WTC11 (cell line): ENCODE measurements around the gene CRKL.

Experiments used
- E2F1 ChIP-seq: sonication (generic); formaldehyde crosslinking; IDR thresholded peaks from 2 replicates; pipeline ENCODE4 v1.8.0; 2022; ENCODE audit warnings: mild to moderate bottlenecking, missing genetic modification reagents
- E2F5 ChIP-seq: sonication (generic); formaldehyde crosslinking; IDR thresholded peaks from 2 replicates; pipeline ENCODE4 v1.8.1; 2022; ENCODE audit warnings: mild to moderate bottlenecking, moderate library complexity, missing genetic modification reagents
- GABPB1 ChIP-seq: sonication (generic); formaldehyde crosslinking; IDR thresholded peaks from 2 replicates; pipeline ENCODE4 v1.8.1; 2023; ENCODE audit warnings: mild to moderate bottlenecking, missing genetic modification reagents
- NR2C2 ChIP-seq: sonication (generic); formaldehyde crosslinking; IDR thresholded peaks from 2 replicates; pipeline ENCODE4 v1.8.0; 2022; ENCODE audit warnings: mild to moderate bottlenecking, missing genetic modification reagents
- TEAD4 ChIP-seq: sonication (generic); formaldehyde crosslinking; IDR thresholded peaks from 2 replicates; pipeline ENCODE4 v1.8.0; 2022; ENCODE audit warnings: mild to moderate bottlenecking, missing genetic modification reagents
- USF1 ChIP-seq: sonication (generic); formaldehyde crosslinking; IDR thresholded peaks from 2 replicates; pipeline ENCODE4 v1.8.0; 2022; ENCODE audit warnings: mild to moderate bottlenecking, missing genetic modification reagents
- ZNF219 ChIP-seq: sonication (generic); formaldehyde crosslinking; IDR thresholded peaks from 2 replicates; pipeline ENCODE4 v1.8.0; 2023; ENCODE audit warnings: missing genetic modification reagents, mild to moderate bottlenecking, borderline replicate concordance
- ZNF396 ChIP-seq: fragments of 250-450 bp; sonication (Bioruptor Pico); IDR thresholded peaks from 2 replicates; pipeline ENCODE4 v1.8.0; 2021; ENCODE audit warnings: mild to moderate bottlenecking, moderate library complexity, borderline replicate concordance
- TF ChIP-seq, protein P1 (sequence below): sonication (generic); formaldehyde crosslinking; IDR thresholded peaks from 2 replicates; pipeline ENCODE4 v1.8.0; 2022; ENCODE audit warnings: mild to moderate bottlenecking, missing genetic modification reagents
- TF ChIP-seq, protein P2 (sequence below): fragments of 200-600 bp; IDR thresholded peaks from 2 replicates; pipeline ENCODE4 v1.8.0; 2022; ENCODE audit warnings: antibody characterized with exemption
- TF ChIP-seq, protein P3 (sequence below): sonication (generic); formaldehyde crosslinking; IDR thresholded peaks from 2 replicates; pipeline ENCODE4 v1.8.1; 2022; ENCODE audit warnings: low read depth, missing genetic modification reagents, borderline replicate concordance

GRCh38 chr22:20977019-20977418, 59.8 kb downstream of the CRKL start:
- TF ChIP-seq, protein P1, sequence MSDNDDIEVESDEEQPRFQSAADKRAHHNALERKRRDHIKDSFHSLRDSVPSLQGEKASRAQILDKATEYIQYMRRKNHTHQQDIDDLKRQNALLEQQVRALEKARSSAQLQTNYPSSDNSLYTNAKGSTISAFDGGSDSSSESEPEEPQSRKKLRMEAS (CRISPR knock-in tag), result no peak
- TF ChIP-seq ZNF219 (CRISPR knock-in tag) (no peak), GABPB1 (CRISPR knock-in tag) (no peak), ZNF396 (CRISPR knock-in tag) (no peak), E2F5 (no peak), USF1 (CRISPR knock-in tag) (no peak), E2F1 (CRISPR knock-in tag) (no peak), NR2C2 (no peak), TEAD4 (CRISPR knock-in tag) (no peak)
- TF ChIP-seq, protein P2, sequence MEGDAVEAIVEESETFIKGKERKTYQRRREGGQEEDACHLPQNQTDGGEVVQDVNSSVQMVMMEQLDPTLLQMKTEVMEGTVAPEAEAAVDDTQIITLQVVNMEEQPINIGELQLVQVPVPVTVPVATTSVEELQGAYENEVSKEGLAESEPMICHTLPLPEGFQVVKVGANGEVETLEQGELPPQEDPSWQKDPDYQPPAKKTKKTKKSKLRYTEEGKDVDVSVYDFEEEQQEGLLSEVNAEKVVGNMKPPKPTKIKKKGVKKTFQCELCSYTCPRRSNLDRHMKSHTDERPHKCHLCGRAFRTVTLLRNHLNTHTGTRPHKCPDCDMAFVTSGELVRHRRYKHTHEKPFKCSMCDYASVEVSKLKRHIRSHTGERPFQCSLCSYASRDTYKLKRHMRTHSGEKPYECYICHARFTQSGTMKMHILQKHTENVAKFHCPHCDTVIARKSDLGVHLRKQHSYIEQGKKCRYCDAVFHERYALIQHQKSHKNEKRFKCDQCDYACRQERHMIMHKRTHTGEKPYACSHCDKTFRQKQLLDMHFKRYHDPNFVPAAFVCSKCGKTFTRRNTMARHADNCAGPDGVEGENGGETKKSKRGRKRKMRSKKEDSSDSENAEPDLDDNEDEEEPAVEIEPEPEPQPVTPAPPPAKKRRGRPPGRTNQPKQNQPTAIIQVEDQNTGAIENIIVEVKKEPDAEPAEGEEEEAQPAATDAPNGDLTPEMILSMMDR, result no peak
- TF ChIP-seq, protein P3, sequence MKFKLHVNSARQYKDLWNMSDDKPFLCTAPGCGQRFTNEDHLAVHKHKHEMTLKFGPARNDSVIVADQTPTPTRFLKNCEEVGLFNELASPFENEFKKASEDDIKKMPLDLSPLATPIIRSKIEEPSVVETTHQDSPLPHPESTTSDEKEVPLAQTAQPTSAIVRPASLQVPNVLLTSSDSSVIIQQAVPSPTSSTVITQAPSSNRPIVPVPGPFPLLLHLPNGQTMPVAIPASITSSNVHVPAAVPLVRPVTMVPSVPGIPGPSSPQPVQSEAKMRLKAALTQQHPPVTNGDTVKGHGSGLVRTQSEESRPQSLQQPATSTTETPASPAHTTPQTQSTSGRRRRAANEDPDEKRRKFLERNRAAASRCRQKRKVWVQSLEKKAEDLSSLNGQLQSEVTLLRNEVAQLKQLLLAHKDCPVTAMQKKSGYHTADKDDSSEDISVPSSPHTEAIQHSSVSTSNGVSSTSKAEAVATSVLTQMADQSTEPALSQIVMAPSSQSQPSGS (CRISPR knock-in tag), result no peak
